LNCAP (cell line): ENCODE data around the gene HOXD12.

Experiments used
- TF ChIP-seq, protein P1 (sequence below): fragments of 450-650 bp; IDR thresholded peaks from 2 replicates; pipeline ENCODE4 v1.5.1; 2017; ENCODE audit warnings: mild to moderate bottlenecking

Gene HOXD12

DNA sequence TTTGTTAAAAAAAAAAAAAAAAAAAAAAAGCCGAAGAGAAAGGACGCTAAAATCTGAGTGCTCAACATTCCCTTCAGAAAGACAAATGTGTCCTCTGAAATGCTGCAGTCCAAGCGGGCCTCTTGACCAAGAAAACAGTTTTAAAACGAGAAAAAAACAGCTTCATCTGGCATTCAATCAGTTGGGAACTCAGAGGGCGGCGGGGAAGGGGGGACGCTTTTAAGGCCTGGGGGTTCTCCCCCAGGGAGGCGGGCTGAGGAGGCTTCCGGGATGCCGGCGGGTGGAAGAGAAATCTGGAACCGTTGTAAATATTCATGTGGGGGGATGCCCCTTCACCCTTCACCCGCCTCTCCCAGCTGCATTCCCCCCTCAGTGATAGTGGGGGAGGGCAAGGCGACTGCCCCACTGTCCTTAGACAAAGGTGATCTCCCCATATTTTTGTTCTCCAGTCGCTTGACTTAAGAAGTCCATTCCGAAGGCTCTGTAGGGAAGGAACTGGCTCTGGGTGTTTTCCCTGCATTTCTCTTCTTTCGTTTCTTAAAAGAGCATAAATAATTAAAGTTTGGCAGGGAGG is 4.2 kb downstream of the HOXD12 start:
- TF ChIP-seq, protein P1, sequence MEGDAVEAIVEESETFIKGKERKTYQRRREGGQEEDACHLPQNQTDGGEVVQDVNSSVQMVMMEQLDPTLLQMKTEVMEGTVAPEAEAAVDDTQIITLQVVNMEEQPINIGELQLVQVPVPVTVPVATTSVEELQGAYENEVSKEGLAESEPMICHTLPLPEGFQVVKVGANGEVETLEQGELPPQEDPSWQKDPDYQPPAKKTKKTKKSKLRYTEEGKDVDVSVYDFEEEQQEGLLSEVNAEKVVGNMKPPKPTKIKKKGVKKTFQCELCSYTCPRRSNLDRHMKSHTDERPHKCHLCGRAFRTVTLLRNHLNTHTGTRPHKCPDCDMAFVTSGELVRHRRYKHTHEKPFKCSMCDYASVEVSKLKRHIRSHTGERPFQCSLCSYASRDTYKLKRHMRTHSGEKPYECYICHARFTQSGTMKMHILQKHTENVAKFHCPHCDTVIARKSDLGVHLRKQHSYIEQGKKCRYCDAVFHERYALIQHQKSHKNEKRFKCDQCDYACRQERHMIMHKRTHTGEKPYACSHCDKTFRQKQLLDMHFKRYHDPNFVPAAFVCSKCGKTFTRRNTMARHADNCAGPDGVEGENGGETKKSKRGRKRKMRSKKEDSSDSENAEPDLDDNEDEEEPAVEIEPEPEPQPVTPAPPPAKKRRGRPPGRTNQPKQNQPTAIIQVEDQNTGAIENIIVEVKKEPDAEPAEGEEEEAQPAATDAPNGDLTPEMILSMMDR: no peak

DNA sequence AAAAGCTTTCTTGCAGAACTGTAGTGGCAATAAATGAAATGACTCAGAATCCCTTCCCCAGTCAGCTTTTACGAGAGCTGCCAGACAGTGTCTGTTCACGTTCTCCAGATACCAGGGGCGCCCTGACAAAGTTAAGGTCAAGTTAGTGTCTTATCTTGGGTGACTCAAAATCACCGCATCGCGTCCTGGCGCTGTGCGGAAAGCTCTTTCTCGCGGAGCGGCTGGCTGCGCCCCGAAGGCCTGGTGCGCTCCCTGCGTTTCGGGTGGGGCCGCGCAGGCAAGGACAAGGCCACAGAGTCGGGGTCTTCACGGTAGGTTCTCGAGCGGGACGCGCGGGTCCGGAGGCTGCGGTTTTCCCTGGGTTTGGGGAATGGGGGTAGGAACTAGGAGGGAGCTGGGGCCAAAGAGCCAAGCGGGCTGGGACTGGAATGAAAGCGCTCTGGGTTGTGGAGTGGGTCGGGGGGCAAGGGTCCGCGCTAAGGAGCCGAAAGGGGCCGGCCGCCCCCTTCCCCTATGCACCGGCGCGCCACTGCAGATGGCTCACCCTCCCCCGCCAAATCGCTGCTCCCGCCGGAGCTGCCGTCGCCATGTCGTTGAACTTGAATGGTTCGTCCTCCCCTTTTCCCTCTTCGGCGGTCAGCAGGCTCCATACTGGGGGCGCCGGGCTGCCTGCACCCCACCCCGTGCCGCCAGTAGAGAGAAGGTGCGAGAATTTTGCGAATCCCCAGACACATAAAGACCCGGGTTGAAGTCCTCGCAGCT is 4.9 kb downstream of the HOXD12 start:
- TF ChIP-seq, protein P1: no peak

DNA sequence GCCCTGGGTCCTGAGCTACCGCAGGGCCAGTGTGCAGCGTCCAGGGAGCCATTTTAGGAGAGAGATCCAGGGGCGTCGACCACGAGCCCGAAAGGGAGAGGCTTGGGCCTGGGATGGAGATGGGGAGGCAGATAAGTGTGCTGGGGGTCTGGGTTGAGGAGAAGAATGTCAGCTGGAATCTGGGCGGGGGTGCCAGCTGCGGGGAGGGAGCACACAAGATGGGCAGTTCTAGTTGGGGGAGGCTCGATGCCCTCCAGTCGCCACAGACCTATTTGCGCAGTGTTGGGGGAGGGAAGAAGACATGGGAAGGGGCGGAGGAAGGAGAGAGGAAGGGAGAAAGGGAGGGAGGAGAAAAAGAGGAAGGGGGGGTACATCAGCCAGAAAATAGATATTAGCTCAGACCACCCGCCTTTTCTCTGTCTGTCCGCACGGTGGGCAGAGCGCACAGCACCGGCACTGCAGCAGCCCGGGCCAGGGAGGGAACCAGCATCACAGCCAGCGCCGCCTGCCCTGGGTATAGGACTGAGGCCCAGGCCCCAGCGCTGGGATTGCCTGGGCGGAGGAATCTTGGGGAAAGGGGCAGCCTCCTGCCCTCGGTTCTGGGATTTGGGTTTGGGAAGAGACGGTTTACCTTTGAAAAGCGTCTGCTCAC is 5.6 kb downstream of the HOXD12 start:
- TF ChIP-seq, protein P1: no peak

DNA sequence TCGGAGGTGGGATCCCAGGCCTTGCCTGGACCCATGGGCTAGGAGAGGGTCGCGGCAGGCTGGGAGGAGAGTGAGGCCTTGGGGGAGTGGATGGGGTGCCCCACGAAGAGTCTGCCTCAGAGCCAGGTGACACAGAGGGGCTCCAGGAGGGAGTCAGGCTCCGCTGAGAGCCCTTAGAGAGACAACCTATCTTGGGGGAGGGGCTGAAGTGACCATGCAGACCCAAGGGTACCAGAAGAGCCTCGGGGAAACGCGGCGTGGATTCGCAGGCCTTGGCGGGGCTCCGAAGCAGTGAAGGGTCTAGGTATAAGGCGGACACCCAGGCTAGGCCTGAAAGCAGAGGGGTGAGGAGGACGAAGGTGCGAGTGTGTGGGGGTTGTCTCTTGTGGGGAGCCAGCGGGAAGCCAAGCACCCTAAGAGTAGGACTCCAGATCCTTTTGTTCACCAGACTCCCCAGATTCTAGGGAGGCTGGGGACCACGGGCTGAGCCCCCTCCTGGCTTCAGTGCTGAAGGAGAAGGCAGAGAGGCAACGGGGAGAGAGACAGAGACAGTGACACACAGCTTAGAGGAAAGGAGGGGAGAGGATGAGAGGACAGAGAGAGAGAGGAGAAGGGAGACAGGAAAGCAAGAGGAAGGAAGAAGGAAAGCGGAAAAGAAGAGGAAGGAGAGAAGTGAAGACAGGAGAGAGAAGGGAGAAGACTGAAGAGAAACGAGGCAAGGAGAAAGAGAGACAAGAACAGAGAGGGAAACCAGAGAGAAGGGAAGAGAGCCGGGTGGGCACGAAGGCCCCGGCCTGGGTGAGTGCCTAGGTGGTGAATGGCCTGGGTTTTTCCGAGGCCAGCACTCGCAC is 6.4 kb downstream of the HOXD12 start:
- TF ChIP-seq, protein P1: no peak

DNA sequence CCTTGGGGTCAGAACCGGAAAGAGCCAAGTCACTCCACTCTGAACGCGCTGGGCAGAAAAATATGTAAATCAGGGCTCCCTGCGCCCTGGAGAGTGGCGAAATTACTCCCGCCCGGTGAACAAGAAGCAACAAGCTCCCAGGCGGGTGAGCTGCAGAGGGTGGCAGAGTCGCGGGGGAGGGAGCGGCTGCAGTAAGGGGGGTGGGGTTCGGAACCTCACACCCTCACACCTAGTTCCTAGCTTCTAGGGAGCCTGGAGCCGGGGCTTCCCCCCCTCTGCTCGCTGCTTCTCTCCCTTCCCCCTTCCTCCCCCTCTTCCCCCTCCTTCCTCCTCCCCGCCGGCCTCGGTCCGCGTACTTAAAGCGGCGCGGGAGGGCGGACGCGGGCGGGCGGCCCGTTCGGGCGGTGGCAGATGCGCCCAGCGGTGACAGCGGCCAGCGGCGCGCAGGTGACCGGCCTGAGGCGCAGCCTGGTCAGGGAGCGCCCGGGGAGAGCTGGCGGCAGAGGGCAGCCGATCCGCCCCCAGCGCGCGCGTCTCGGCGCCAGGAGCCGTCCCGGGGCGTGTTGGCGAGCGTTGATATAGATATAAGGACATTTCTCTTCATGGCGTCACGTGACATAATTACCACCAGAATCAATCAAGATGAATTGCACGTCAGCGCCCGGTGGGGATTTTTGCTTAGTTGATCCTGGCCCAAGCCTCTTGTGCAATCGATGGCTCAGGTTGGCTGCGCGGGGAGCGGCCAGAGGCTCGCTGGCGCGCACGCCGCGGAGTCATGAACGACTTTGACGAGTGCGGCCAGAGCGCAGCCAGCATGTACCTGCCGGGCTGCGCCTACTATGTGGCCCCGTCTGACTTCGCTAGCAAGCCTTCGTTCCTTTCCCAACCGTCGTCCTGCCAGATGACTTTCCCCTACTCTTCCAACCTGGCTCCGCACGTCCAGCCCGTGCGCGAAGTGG is 7.3 kb downstream of the HOXD12 start, which contains the start of gene HOXD11:
HOXD11 (plus strand) TSS at position 700 of the 959 bp plus-strand sequence; CDS start at position 776, 76 bp downstream.
- TF ChIP-seq, protein P1: no peak

DNA sequence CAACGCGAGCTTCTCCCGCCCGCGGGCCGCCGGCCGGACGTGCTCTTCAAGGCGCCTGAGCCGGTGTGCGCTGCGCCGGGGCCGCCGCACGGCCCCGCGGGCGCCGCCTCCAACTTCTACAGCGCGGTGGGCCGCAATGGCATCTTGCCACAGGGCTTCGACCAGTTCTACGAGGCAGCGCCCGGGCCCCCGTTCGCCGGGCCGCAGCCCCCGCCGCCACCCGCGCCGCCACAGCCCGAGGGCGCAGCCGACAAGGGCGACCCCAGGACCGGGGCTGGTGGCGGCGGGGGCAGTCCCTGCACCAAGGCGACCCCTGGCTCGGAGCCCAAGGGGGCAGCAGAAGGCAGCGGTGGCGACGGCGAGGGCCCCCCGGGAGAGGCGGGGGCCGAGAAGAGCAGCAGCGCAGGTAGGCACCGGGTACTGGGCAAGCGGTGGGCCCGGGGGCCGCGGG is 8.2 kb downstream of the HOXD12 start:
- TF ChIP-seq, protein P1: no peak
